H9 (cell line): Measurements from ENCODE around the gene RUNX2. TPM values are rescaled to one million over a fixed set of nuclear protein-coding genes. Genes with fewer than 3 reads are reported as not detected.

ENCODE experiments used
- DNase-seq: peaks from one replicate; pipeline ENCODE4 v3.0.0-alpha.2; 2017
- H2AFZ ChIP-seq: one replicate; pipeline ENCODE4 v1.6.1; 2013; ENCODE audit warnings: mild to moderate bottlenecking, low read length, control low read depth, moderate library complexity
- H2AK5ac ChIP-seq: 2 replicates; pipeline ENCODE4 v1.6.1; 2013; ENCODE audit warnings: low read length, control low read depth, mixed read lengths; ENCODE audit not compliant: insufficient read length
- H2BK120ac ChIP-seq: one replicate; pipeline ENCODE4 v1.6.1; 2013; ENCODE audit warnings: low read depth, mild to moderate bottlenecking, low read length, control low read depth, inconsistent platforms; ENCODE audit not compliant: poor library complexity, severe bottlenecking
- H2BK12ac ChIP-seq: 2 replicates; pipeline ENCODE4 v1.6.1; 2013; ENCODE audit warnings: low read length, control low read depth, mixed read lengths, low read depth; ENCODE audit not compliant: insufficient read length
- H2BK15ac ChIP-seq: 2 replicates; pipeline ENCODE4 v1.6.1; 2013; ENCODE audit warnings: low read depth, low read length, control low read depth
- H2BK20ac ChIP-seq: one replicate; pipeline ENCODE4 v1.6.1; 2013; ENCODE audit warnings: low read depth, mild to moderate bottlenecking, low read length, control low read depth, inconsistent platforms; ENCODE audit not compliant: poor library complexity, severe bottlenecking
- H2BK5ac ChIP-seq: 2 replicates; pipeline ENCODE4 v1.6.1; 2013; ENCODE audit warnings: low read length, control low read depth, mixed read lengths; ENCODE audit not compliant: insufficient read length
- H3K14ac ChIP-seq: 2 replicates; pipeline ENCODE4 v1.6.1; 2013; ENCODE audit warnings: low read length, control low read depth; ENCODE audit not compliant: insufficient read depth
- H3K18ac ChIP-seq: 2 replicates; pipeline ENCODE4 v1.6.1; 2013; ENCODE audit warnings: low read depth, mild to moderate bottlenecking, mixed read lengths, low read length, control low read depth; ENCODE audit not compliant: insufficient read length
- H3K23ac ChIP-seq: 2 replicates; pipeline ENCODE4 v1.6.1; 2013; ENCODE audit warnings: low read length, control low read depth, mixed read lengths, low read depth; ENCODE audit not compliant: insufficient read length
- H3K23me2 ChIP-seq: 2 replicates; pipeline ENCODE4 v1.6.1; 2013; ENCODE audit warnings: low read depth, mild to moderate bottlenecking, mixed read lengths, low read length, control low read depth; ENCODE audit not compliant: insufficient read length, poor library complexity, severe bottlenecking
- H3K27ac ChIP-seq: 2 replicates; pipeline ENCODE4 v1.5.1; 2013; ENCODE audit warnings: low read length, control low read depth, mixed read lengths, low read depth; ENCODE audit not compliant: insufficient read length
- H3K27me3 ChIP-seq: 2 replicates; pipeline ENCODE4 v1.6.1; 2013; ENCODE audit warnings: low read length, control low read depth, inconsistent platforms; ENCODE audit not compliant: insufficient read depth
- H3K4ac ChIP-seq: 2 replicates; pipeline ENCODE4 v1.6.1; 2013; ENCODE audit warnings: low read depth, mild to moderate bottlenecking, control low read depth, inconsistent platforms, low read length, moderate library complexity
- H3K4me1 ChIP-seq: 2 replicates; pipeline ENCODE4 v1.6.1; 2013; ENCODE audit warnings: low read length, control low read depth, inconsistent platforms; ENCODE audit not compliant: insufficient read depth
- H3K4me2 ChIP-seq: 2 replicates; pipeline ENCODE4 v1.6.1; 2013; ENCODE audit warnings: low read length, control low read depth, mixed read lengths; ENCODE audit not compliant: insufficient read length, insufficient read depth
- H3K56ac ChIP-seq: 2 replicates; pipeline ENCODE4 v1.6.1; 2013; ENCODE audit warnings: low read depth, mild to moderate bottlenecking, mixed read lengths, low read length, control low read depth; ENCODE audit not compliant: insufficient read length
- H3K79me1 ChIP-seq: 2 replicates; pipeline ENCODE4 v1.6.1; 2013; ENCODE audit warnings: low read depth, mild to moderate bottlenecking, moderate library complexity, low read length, control low read depth, inconsistent platforms; ENCODE audit not compliant: insufficient read depth, poor library complexity, severe bottlenecking
- H3K79me2 ChIP-seq: 2 replicates; pipeline ENCODE4 v1.6.1; 2013; ENCODE audit warnings: low read length, control low read depth, inconsistent platforms; ENCODE audit not compliant: insufficient read depth
- H3K9ac ChIP-seq: 2 replicates; pipeline ENCODE4 v1.6.1; 2013; ENCODE audit warnings: low read length, control low read depth, mixed read lengths; ENCODE audit not compliant: insufficient read length; ENCODE audit errors: extremely low read depth
- H3K9me3 ChIP-seq: one replicate; pipeline ENCODE4 v1.6.1; 2013; ENCODE audit warnings: low read depth, low read length, inconsistent platforms; ENCODE audit not compliant: control insufficient read depth
- H3T11ph ChIP-seq: one replicate; pipeline ENCODE4 v1.6.1; 2013; ENCODE audit warnings: mild to moderate bottlenecking, low read length, control low read depth, inconsistent platforms
- H4K20me1 ChIP-seq: one replicate; pipeline ENCODE4 v1.6.1; 2013; ENCODE audit not compliant: control insufficient read depth, insufficient read length, insufficient read depth
- H4K5ac ChIP-seq: 2 replicates; pipeline ENCODE4 v1.6.1; 2013; ENCODE audit warnings: low read depth, mild to moderate bottlenecking, mixed read lengths, low read length, control low read depth; ENCODE audit not compliant: insufficient read length
- H4K8ac ChIP-seq: replicated peaks from 2 replicates; pipeline ENCODE4 v1.6.1; 2013; ENCODE audit warnings: low read length, control low read depth, mixed read lengths, low read depth; ENCODE audit not compliant: insufficient read length
- H4K91ac ChIP-seq: 2 replicates; pipeline ENCODE4 v1.6.1; 2013; ENCODE audit warnings: low read depth, mild to moderate bottlenecking, moderate library complexity, mixed read lengths, low read length, control low read depth; ENCODE audit not compliant: insufficient read length
- H3K27ac Mint-ChIP-seq, 3 experiments: 2 replicates in 2 of 3; 3 replicates in 1 of 3; pipeline ENCODE4 v1.8.0; 2020 to 2021; ENCODE audit warnings: mixed read lengths in 3 of 3, mild to moderate bottlenecking in 1 of 3, moderate library complexity in 1 of 3
- H3K27me3 Mint-ChIP-seq: 2 replicates; pipeline ENCODE4 v1.8.0; 2021; ENCODE audit warnings: low read depth, mild to moderate bottlenecking, moderate library complexity, mixed read lengths
- H3K36me3 Mint-ChIP-seq, 3 experiments: 2 replicates in 2 of 3; 3 replicates in 1 of 3; pipeline ENCODE4 v1.8.0; 2020 to 2021; ENCODE audit warnings: low read depth in 3 of 3, mixed read lengths in 3 of 3; ENCODE audit not compliant: insufficient read depth in 1 of 3
- H3K4me1 Mint-ChIP-seq, 2 experiments: 2 replicates each; pipeline ENCODE4 v1.8.0; 2020; ENCODE audit warnings: mixed read lengths in 2 of 2
- H3K4me3 Mint-ChIP-seq, 2 experiments: 2 replicates in 1 of 2; 3 replicates in 1 of 2; pipeline ENCODE4 v1.8.0; 2020 to 2021; ENCODE audit warnings: mild to moderate bottlenecking in 2 of 2, mixed read lengths in 2 of 2, moderate library complexity in 1 of 2
- H3K9me3 Mint-ChIP-seq, 2 experiments: 2 replicates in 1 of 2; 3 replicates in 1 of 2; pipeline ENCODE4 v1.8.0; 2020; ENCODE audit warnings: mild to moderate bottlenecking in 2 of 2, mixed read lengths in 2 of 2, moderate library complexity in 1 of 2
- CTCF ChIP-seq: fragments of 200-600 bp; sonication (generic); conservative IDR thresholded peaks from 3 replicates; pipeline ENCODE4 v1.8.0; 2021; ENCODE audit warnings: antibody characterized with exemption, mild to moderate bottlenecking
- total RNA-seq: library from RNA; stranded (reverse); gene quantifications from 2 replicates; pipeline ENCODE4 v1.2.1, GENCODE V29; 2021

Gene RUNX2
- total RNA-seq, 1 experiment from 2014 or later = 0.15 TPM

GRCh38 chr6:45487645-45488044 is 159.5 kb downstream of the RUNX2 start:
- Histone ChIP-seq H4K8ac (no peak overlapping the region), H2BK15ac (no peak overlapping the region), H2BK12ac (no peak overlapping the region), H3K27me3 (no peaks in the 10 kb centered on the region), H4K91ac (no peak overlapping the region), H3K23ac (no peak overlapping the region), H2AFZ (no peak overlapping the region), H4K5ac (no peak overlapping the region), H2BK20ac (no peak overlapping the region), H4K20me1 (no peaks in the 10 kb centered on the region), H2BK120ac (no peak overlapping the region), H3K9me3 (no peaks in the 10 kb centered on the region), H3K79me2 (no peaks in the 10 kb centered on the region), H3K23me2 (no peaks in the 10 kb centered on the region), H3K56ac (no peak overlapping the region), H3T11ph (no peak overlapping the region), H3K4ac (no peak overlapping the region), H3K14ac (no peak overlapping the region), H2BK5ac (no peak overlapping the region), H2AK5ac (no peak overlapping the region), H3K4me1 (no peaks in the 10 kb centered on the region), H3K9ac (no peak overlapping the region), H3K18ac (no peak overlapping the region), H3K79me1 (no peaks in the 10 kb centered on the region), H3K4me2 (no peak overlapping the region), H3K27ac (no peak overlapping the region)
- no peak for DNase-seq
- H3K4me1 Mint-ChIP-seq = peaks cover 3 to 5% of the 10 kb centered on the region in 2 experiments
- H3K27ac Mint-ChIP-seq = no peak overlapping the region
- H3K9me3 Mint-ChIP-seq = no peaks in the 10 kb centered on the region
- H3K27me3 Mint-ChIP-seq = no peaks in the 10 kb centered on the region; the same call in none of the 2 replicates
- H3K4me3 Mint-ChIP-seq = no peak overlapping the region
- H3K36me3 Mint-ChIP-seq = no peaks in the 10 kb centered on the region
- TF ChIP-seq CTCF = no peak
